Islet of Langerhans (tissue), 1 donor: Measurements from ENCODE around the gene TEX22.

ENCODE experiments used
- FAIRE-seq: peaks from one replicate; lab custom pipeline; 2011; peaks lifted over from hg19 to GRCh38; lab: Jason Lieb, UNC

The TEX22 gene

GRCh38 chr14:105456736-105457617, 58.6 kb downstream of the TEX22 start:
- no peak for FAIRE-seq

DNA sequence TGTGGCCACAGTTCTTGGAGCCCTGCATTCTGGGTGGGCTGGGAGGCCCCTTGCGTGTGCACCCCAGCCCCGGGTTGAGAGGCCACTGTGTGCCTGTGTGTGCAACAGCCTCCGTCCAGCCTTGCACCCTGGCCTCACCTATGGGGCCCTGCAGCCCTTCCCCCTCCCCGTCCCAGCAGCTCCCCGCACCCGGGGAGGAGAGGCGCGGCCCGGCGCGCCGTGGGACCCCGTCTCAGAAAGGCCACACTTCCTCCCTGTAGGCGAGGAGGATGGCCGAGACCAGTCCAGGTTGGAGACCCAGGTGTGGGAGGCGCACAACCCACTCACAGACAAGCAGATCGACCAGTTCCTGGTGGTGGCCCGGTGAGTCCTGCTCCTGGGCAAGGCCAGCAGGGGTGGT, 59.7 kb downstream of the TEX22 start:
- FAIRE-seq, result no peak

DNA sequence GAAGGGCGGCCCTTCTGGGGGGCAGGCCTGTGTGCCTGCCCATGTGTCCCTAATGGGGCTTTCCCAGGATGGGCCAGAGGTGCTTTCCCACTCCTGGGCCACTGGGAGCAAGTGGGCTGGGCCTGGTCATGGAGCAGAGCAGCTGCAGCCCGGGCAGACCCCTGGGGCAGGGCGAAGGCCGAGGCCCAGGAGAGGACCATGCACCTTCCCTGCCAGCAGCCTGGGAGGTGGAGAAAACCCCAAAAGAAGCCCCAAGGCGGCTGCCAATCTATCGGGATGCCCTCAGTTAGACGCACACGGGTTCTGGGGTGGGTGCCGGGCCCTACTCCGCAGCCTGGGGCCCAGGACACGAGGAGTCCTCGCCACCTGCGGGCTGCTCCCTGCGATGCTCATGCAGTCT, 60.2 kb downstream of the TEX22 start:
- no peak for FAIRE-seq

- FAIRE-seq, result no peak
Observed at GRCh38 chr14:105460116-105460515, 61.8 kb downstream of the TEX22 start.

GRCh38 chr14:105460616-105461015, 62.3 kb downstream of the TEX22 start:
- no peak for FAIRE-seq

DNA sequence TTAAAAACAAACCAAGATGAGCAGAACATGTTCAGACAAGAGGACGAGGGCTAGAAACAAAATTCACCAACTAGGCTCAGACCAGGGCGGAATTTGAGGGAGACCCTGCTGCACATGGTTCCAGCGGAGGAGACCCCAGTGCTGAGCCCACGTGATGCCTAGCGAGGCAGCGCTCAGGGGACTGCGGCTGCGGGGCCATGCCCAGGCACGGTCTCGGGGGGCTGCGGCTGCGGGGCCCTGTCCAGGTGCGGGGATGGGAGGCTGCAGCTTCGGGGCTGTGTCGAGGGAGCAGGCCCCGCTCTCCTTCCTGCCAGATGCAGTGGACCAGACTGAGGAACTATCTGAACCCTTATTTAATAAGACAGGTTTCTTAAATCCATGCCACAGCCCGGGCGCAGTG, 63.6 kb downstream of the TEX22 start:
- FAIRE-seq, result no peak
